K562 (cell line): ENCODE measurements around the gene PTCD3. TPM values are rescaled to one million over a fixed set of nuclear protein-coding genes. Genes with fewer than 3 reads are reported as not detected.
A peak's percentile ranks its signal among the peaks of the same experiment; 100 is the strongest.

Experiments
- ATF1 ChIP-seq, 2 experiments: fragments of 450-650 bp in 1 of 2; IDR thresholded peaks; 2 replicates each; pipeline ENCODE4 v1.6.1; 2016; ENCODE audit warnings: missing compliant biosample characterization in 1 of 2, missing genetic modification characterization in 1 of 2
- CBX8 ChIP-seq: fragments of 200-600 bp; sonication (generic); IDR thresholded peaks from 2 replicates; pipeline ENCODE4 v1.6.1; 2012; ENCODE audit warnings: borderline replicate concordance, mixed run types, low read depth, mild to moderate bottlenecking, moderate library complexity, mixed read lengths, low read length, control low read depth, inconsistent platforms; ENCODE audit not compliant: poor library complexity, severe bottlenecking; ENCODE audit errors: extremely low read depth
- CEBPB ChIP-seq: fragments of 450-650 bp; IDR thresholded peaks from 2 replicates; pipeline ENCODE4 v1.6.1; 2016; ENCODE audit warnings: missing genetic modification characterization, missing compliant biosample characterization
- CHD4 ChIP-seq: fragments of 200-600 bp; sonication (generic); IDR thresholded peaks from 3 replicates; pipeline ENCODE4 v1.6.1; 2012; ENCODE audit warnings: low read depth, mild to moderate bottlenecking, mixed read lengths, low read length, inconsistent platforms; ENCODE audit not compliant: insufficient read depth, insufficient replicate concordance, poor library complexity, severe bottlenecking
- CREM ChIP-seq: IDR thresholded peaks from 2 replicates; pipeline ENCODE4 v1.6.1; 2014; ENCODE audit warnings: antibody characterized with exemption, low read depth
- ELF2 ChIP-seq: fragments of 250-450 bp; sonication (Bioruptor Pico); IDR thresholded peaks from 2 replicates; pipeline ENCODE4 v1.5.0; 2021; ENCODE audit warnings: mild to moderate bottlenecking
- HDAC2 ChIP-seq: fragments of 450-650 bp; IDR thresholded peaks from 2 replicates; pipeline ENCODE4 v1.6.1; 2016; ENCODE audit warnings: mild to moderate bottlenecking
- MEF2D ChIP-seq: conservative IDR thresholded peaks from 2 replicates; pipeline ENCODE4 v1.6.1; 2016; ENCODE audit warnings: low read depth, missing genetic modification characterization, missing compliant biosample characterization
- POLR2AphosphoS2 ChIP-seq: IDR thresholded peaks from 2 replicates; pipeline ENCODE4 v1.6.1; 2012; ENCODE audit warnings: low read length, improper control_type of control experiment
- SIN3B ChIP-seq: fragments of 450-650 bp; IDR thresholded peaks from 2 replicates; pipeline ENCODE4 v1.6.1; 2017; ENCODE audit warnings: low read depth, mild to moderate bottlenecking, moderate library complexity
- polyA plus RNA-seq, 8 experiments: library from polyadenylated mRNA; depleted of rRNA in 4 of 8; stranded (reverse) in 5 of 8; unstranded in 3 of 8; fragments of >200 nt; fragmentation: Nextera tagmentation in 2 of 8; fragmentation: Illumina TruSeq in 1 of 8; extraction: Ambion mirVana in 2 of 8; extraction: Trizol in 1 of 8; gene quantifications; 2 replicates each; pipeline versions ENCODE4 v1.2.1 to v1.2.3, GENCODE V29; 2011 to 2014; ENCODE audit warnings: inconsistent platforms in 1 of 8, missing spikeins in 1 of 8
- total RNA-seq, 7 experiments: library from RNA; depleted of rRNA in 6 of 7; stranded (reverse); fragments of >200 nt in 6 of 7; fragmentation: Illumina TruSeq in 2 of 7; extraction: Trizol in 2 of 7; gene quantifications; 2 replicates each; pipeline versions ENCODE4 v1.2.1 to v1.2.3, GENCODE V29; 2011 to 2021; ENCODE audit warnings: low replicate concordance in 1 of 7
- TF ChIP-seq, protein P1 (sequence below): fragments of 250-450 bp; sonication (Bioruptor Pico); IDR thresholded peaks from 2 replicates; pipeline ENCODE4 v1.8.0; 2022; ENCODE audit warnings: moderate library complexity, mild to moderate bottlenecking, inconsistent platforms
- TF ChIP-seq, protein P2 (sequence below): sonication (generic); formaldehyde crosslinking; IDR thresholded peaks from 2 replicates; pipeline ENCODE4 v1.8.0; 2022; ENCODE audit warnings: mild to moderate bottlenecking, missing genetic modification reagents, borderline replicate concordance

The PTCD3 gene
- total and polyA plus RNA-seq, 9 of the 15 experiments (the other 6 are each of a cell fraction or from before 2014, with no cell fraction given): 65.2 to 241 (median 172) TPM

DNA sequence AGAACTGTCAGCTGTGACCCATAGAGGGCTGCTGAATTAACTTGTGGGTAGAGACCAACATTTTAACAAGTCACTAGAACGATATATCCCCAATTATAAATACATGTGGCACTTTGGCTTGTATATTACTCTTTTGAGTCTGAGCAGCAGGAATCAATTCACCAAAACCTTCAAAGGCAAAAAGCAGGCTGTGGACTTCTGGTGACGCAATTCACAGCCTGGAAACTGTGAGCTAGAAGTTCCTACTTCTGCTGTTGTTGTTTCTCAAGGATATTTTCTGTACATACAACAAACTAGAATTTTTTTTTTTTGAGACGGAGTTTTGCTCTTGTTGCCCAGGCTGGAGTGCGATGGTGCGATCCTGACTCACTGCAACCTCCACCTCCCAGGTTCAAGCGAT lies 37.3 kb downstream of the PTCD3 start (continued):
- TF ChIP-seq, protein P1, sequence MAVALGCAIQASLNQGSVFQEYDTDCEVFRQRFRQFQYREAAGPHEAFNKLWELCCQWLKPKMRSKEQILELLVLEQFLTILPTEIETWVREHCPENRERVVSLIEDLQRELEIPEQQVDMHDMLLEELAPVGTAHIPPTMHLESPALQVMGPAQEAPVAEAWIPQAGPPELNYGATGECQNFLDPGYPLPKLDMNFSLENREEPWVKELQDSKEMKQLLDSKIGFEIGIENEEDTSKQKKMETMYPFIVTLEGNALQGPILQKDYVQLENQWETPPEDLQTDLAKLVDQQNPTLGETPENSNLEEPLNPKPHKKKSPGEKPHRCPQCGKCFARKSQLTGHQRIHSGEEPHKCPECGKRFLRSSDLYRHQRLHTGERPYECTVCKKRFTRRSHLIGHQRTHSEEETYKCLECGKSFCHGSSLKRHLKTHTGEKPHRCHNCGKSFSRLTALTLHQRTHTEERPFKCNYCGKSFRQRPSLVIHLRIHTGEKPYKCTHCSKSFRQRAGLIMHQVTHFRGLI (CRISPR knock-in tag): no peak
- TF ChIP-seq ELF2 (no peak), CREM (no peak), MEF2D (no peak), SIN3B (no peak), CHD4 (no peak), POLR2AphosphoS2 (peak; percentile 80), ATF1 (CRISPR knock-in tag; IDR thresholded peaks at IDR 0.05) (no peak), ATF1 (tag; IDR thresholded peaks at IDR 0.05) (no peak), HDAC2 (no peak), CBX8 (no peak), CEBPB (tag) (peak; percentile 58; the same call in 1 of the 2 replicates)
- TF ChIP-seq, protein P2, sequence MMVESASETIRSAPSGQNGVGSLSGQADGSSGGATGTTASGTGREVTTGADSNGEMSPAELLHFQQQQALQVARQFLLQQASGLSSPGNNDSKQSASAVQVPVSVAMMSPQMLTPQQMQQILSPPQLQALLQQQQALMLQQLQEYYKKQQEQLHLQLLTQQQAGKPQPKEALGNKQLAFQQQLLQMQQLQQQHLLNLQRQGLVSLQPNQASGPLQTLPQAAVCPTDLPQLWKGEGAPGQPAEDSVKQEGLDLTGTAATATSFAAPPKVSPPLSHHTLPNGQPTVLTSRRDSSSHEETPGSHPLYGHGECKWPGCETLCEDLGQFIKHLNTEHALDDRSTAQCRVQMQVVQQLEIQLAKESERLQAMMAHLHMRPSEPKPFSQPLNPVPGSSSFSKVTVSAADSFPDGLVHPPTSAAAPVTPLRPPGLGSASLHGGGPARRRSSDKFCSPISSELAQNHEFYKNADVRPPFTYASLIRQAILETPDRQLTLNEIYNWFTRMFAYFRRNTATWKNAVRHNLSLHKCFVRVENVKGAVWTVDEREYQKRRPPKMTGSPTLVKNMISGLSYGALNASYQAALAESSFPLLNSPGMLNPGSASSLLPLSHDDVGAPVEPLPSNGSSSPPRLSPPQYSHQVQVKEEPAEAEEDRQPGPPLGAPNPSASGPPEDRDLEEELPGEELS (CRISPR knock-in tag): no peak
